Sigmoid colon (tissue), 7 donors: ENCODE data around the gene NBPF20. TPM values are rescaled to one million over a fixed set of nuclear protein-coding genes. Genes with fewer than 3 reads are reported as not detected.
"Not testable (repeated sequence)": the region's sequence is repeated elsewhere in the genome, so short reads cannot be mapped to it uniquely, and the experiment has no call there.

Source experiments
- DNase-seq: peaks from one replicate; pipeline ENCODE4 v3.0.0-alpha.2; 2019
- H3K27ac ChIP-seq, 4 donors: fragments of 200-600 bp; sonication (generic); one replicate each; pipeline ENCODE4 v1.5.1; 2016 to 2019; ENCODE audit warnings: mild to moderate bottlenecking in 1 of 4
- H3K27me3 ChIP-seq, 3 donors: fragments of 200-600 bp; sonication (generic); one replicate each; pipeline ENCODE4 v1.5.1; 2019; ENCODE audit warnings: mild to moderate bottlenecking in 1 of 3
- H3K36me3 ChIP-seq, 4 donors: fragments of 200-600 bp; sonication (generic); one replicate each; pipeline ENCODE4 v1.5.1; 2016 to 2019
- H3K4me1 ChIP-seq, 4 donors: fragments of 200-600 bp; sonication (generic); one replicate each; pipeline ENCODE4 v1.5.1; 2017 to 2019
- H3K4me3 ChIP-seq, 4 donors: fragments of 200-600 bp; sonication (generic); one replicate each; pipeline ENCODE4 v1.5.1; 2017 to 2019; ENCODE audit warnings: mild to moderate bottlenecking in 2 of 4, moderate library complexity in 1 of 4
- H3K9me3 ChIP-seq, 4 donors: fragments of 200-600 bp in 3 of 4; sonication (generic) in 3 of 4; one replicate each; pipeline versions ENCODE4 v1.5.1 to v1.6.1; 2013 to 2019
- EP300 ChIP-seq, 4 donors: sonication (generic); formaldehyde crosslinking; IDR thresholded peaks; one replicate each; pipeline ENCODE4 v1.6.1; 2017; ENCODE audit warnings: antibody characterized with exemption in 4 of 4
- POLR2A ChIP-seq, 2 donors: fragments of 450-650 bp; IDR thresholded peaks; one replicate each; pipeline ENCODE4 v1.6.1; 2016; ENCODE audit warnings: antibody characterized with exemption in 2 of 2, mild to moderate bottlenecking in 2 of 2, moderate library complexity in 2 of 2
- POLR2AphosphoS5 ChIP-seq, 4 donors: sonication (generic); formaldehyde crosslinking; IDR thresholded peaks; one replicate each; pipeline ENCODE4 v1.6.1; 2017; ENCODE audit warnings: antibody characterized with exemption in 4 of 4
- WGBS, 2 donors: extraction: QIAGEN DNeasy Blood & Tissue Kit; methylation state at CpG; one replicate each; pipeline ENCODE4 v1.1.7; 2013; 5-methylcytosine and 5-hydroxymethylcytosine counted together
- intact Hi-C: fragments of 100-400 bp; cut with DNase I; formaldehyde crosslinking; loops from one replicate; pipeline ENCODE4 v1.15.1; 2023
- polyA plus RNA-seq, 3 donors: library from polyadenylated mRNA; stranded (reverse); fragments of 200-250 nt; gene quantifications; one replicate each; pipeline ENCODE4 v1.2.3, GENCODE V29; 2013
- total RNA-seq, 4 donors: library from RNA; depleted of rRNA; stranded (reverse); fragments of >200 nt; gene quantifications; one replicate each; pipeline ENCODE4 v1.1.0, GENCODE V29; 2016
- donor health status: healthy with polysubstance abuse.
- donor health status: Bipolar disorder and iron deficiency.
- donor health status: healthy.

The NBPF20 gene, protein sequence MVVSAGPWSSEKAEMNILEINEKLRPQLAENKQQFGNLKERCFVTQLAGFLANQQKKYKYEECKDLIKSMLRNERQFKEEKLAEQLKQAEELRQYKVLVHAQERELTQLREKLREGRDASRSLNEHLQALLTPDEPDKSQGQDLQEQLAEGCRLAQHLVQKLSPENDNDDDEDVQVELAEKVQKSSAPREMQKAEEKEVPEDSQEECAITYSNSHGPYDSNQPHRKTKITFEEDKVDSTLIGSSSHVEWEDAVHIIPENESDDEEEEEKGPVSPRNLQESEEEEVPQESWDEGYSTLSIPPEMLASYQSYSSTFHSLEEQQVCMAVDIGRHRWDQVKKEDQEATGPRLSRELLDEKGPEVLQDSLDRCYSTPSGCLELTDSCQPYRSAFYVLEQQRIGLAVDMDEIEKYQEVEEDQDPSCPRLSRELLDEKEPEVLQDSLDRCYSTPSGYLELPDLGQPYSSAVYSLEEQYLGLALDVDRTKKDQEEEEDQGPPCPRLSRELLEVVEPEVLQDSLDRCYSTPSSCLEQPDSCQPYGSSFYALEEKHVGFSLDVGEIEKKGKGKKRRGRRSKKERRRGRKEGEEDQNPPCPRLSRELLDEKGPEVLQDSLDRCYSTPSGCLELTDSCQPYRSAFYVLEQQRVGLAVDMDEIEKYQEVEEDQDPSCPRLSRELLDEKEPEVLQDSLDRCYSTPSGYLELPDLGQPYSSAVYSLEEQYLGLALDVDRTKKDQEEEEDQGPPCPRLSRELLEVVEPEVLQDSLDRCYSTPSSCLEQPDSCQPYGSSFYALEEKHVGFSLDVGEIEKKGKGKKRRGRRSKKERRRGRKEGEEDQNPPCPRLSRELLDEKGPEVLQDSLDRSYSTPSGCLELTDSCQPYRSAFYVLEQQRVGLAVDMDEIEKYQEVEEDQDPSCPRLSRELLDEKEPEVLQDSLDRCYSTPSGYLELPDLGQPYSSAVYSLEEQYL (N-terminal part only)
- 1 to 10 TPM in 2 of 4 donors, under 1 TPM in 2; 0.36 to 2.2 (median 1.2) TPM for total RNA-seq
- 1 to 10 TPM in 1 of 3 donors, under 1 TPM in 2; under 0.01 to 1.4 (median 0.46) TPM for polyA plus RNA-seq

DNA sequence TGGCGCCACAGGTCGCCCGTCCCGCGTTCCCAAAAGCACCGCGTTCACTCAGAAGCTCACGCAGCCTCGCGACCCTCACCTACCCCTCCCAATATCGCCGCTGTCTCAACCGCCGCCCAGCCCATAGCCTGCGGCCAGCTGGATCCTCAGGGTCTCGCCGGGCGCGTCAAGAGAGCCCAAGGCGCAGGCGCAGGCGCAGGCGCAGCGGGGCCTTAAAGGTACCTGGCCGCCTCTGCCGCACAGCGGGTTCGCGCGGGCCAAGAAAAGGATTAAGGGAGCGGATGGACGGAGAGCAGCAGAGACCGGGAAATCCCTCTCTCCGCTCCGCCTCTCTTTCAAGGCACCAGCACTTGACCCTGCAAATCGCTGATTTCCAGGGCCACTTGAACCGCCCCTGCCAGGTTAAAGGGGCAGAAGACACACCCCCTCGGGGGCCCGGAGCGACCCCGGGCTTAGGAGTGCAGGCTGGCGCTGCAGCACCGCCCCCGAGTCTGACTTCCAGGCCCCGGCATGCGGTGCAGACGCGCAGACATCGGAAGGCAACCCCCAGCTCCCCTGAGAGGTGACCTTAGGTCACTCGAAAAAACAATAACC is at the start of gene NBPF20:
Gene NBPF20 (minus strand): TSS at position 168 of the 594 bp plus-strand sequence. CDS start 20,331 bp downstream, outside the sequence.
- DNase-seq, result peak; percentile 87
- H3K27me3 ChIP-seq, result peaks cover 0 to 41% (median 17%) of the 10 kb centered on the region in 3 donors
- WGBS, 2 donors, result 0 to 1% methylated on average over 50 of the region's 50 CpGs
- peak within 1 kb of the TSS; percentile 52 to 64 (median 64) for H3K4me3 ChIP-seq
- intact Hi-C loops, result no loop called here
- H3K9me3 ChIP-seq, result peaks cover 0 to 8% (median 4%) of the 10 kb centered on the region in 4 donors
- H3K36me3 ChIP-seq, result no peaks in the 10 kb centered on the region
- TF ChIP-seq EP300 (IDR thresholded peaks at IDR 0.05), result no peak
- TF ChIP-seq POLR2AphosphoS5 (IDR thresholded peaks at IDR 0.05), result peak; percentile 46 to 79 (median 54)
- H3K4me1 ChIP-seq, result peaks cover 0 to 10% (median 7%) of the 10 kb centered on the region in 4 donors
- H3K27ac ChIP-seq, result peak within 1 kb of the TSS; percentile 67 to 78 (median 70)

DNA sequence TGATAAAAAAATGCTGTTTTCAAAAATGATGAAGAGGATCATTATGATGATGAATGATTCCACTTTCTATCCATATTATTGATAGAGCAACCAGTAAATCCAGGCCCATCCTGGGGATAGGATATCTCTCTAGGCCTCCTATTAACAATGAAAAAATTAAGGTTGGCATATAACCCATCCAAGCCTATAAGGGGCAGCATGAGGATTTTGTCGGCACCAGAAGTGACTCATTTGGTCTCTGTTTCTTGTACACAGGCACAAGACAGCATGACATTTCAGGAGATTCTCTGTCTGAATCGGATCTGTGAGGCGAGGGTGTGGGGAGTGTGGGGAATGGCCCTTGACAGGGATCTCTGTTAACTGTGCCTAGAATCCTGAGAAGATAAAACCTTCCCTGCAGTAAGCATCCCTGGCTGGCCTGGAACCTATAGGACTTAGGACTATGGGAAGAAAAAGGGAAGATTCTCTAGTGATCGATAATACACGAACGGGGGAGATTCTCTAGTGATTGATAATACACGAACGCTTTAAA is 49.5 kb upstream of the NBPF20 start:
- WGBS, 2 donors, result 43 to 61% methylated on average over 7 to 8 of the region's 8 CpGs
- intact Hi-C loops, H3K9me3 ChIP-seq, H3K4me1 ChIP-seq, H3K27ac ChIP-seq, DNase-seq, H3K4me3 ChIP-seq, H3K36me3 ChIP-seq: not testable (repeated sequence)
- peaks cover 0 to 20% (median 0%) of the 10 kb centered on the region in 3 donors for H3K27me3 ChIP-seq

DNA sequence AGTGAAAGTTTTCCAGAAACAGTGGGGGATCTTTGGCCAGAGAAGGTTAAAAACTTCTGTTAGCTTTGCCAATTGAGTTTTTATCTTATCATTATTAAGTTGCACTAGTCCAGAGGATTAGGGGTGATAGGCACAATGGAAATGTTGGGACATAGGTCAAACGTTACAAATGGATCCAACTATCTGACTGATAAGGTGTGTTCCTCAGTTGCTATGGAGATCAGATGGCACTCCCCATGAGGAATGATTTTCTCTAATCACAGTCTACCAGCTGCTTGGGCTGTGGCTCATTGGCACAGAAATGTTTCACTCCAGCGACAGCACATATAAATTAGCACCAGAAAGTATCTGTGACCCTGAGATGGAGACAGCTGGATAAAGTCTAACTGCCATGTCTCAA is 47.3 kb upstream of the NBPF20 start:
- intact Hi-C loops, H3K9me3 ChIP-seq, H3K4me3 ChIP-seq, H3K27ac ChIP-seq, H3K4me1 ChIP-seq, H3K36me3 ChIP-seq, DNase-seq: not testable (repeated sequence)
- peaks cover 0 to 24% (median 0%) of the 10 kb centered on the region in 3 donors for H3K27me3 ChIP-seq
- WGBS, 2 donors, result 88 to 92% methylated on average over 1 of the region's 2 CpGs

DNA sequence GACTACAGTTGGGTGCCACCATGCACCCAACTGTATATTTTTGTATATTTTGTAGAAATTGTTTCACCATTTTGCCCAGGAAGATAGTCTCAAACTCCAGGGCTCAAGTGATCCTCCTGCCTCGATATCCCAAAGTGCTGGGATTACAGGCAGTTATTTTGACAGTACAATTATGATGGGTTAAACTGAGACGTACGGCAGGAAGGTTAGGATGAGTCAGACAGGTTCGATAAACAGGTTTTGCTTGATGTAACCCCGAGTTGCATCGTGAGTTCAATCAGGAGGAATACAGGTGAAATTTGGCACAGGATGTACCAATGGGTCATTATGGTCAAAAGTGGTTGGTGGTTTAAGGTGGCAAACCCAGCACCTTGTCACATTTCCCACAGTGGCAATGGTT is 46.0 kb upstream of the NBPF20 start:
- H3K4me3 ChIP-seq, H3K4me1 ChIP-seq, intact Hi-C loops, H3K9me3 ChIP-seq, H3K27ac ChIP-seq, H3K36me3 ChIP-seq, DNase-seq: not testable (repeated sequence)
- peaks cover 0 to 24% (median 0%) of the 10 kb centered on the region in 3 donors for H3K27me3 ChIP-seq
- 42 to 82% methylated on average over 6 of the region's 6 CpGs for WGBS, 2 donors

DNA sequence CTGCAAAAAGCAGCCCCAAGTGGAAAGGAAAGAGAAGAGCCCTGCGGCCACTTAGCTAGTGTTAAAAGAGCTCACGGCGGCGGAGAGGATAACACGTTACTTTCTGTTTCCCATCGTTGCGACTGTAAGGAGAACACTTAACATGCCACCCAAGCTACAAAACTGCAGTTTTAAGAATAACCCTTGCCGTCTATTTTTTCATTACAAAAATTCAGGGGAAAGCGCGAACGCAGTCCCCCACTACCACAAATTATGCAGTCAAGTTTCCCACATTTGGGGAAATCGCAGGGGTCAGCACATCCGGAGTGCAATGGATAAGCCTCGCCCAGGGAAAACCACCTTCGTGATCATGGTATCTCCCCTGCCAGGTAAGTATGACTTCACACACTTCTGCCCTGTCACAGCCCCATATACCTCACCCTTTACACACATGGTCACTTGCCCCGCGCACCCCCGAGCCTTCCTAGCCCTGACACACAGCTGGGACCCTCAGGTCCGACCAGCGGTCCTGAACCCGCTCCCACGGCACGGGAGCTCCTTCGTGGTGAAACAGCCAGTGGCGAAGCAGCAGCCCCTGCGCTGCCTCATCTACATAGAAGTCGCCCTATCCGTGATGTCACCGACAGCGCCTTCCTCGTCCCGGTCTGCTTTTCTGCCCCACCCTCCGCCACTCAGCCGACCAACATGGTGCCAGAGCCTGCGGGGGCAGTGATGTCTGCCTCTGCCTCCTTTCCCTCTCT is 40.2 kb upstream of the NBPF20 start:
- H3K9me3 ChIP-seq, H3K4me1 ChIP-seq, H3K27ac ChIP-seq, H3K36me3 ChIP-seq, intact Hi-C loops: not testable (repeated sequence)
- Histone ChIP-seq H3K4me3 (peak overlapping the region; percentile 20 to 43 (median 40)), H3K27me3 (peaks cover 0 to 37% (median 13%) of the 10 kb centered on the region in 3 donors)
- DNase-seq, result peak; percentile 68
- WGBS, 2 donors, result 0 to 1% methylated on average over 18 to 19 of the region's 35 CpGs
- TF ChIP-seq POLR2AphosphoS5 (IDR thresholded peaks at IDR 0.05) (peak; percentile 24 to 71 (median 32)), POLR2A (IDR thresholded peaks at IDR 0.05) (peak in 1 of 2 donors; percentile 41)

DNA sequence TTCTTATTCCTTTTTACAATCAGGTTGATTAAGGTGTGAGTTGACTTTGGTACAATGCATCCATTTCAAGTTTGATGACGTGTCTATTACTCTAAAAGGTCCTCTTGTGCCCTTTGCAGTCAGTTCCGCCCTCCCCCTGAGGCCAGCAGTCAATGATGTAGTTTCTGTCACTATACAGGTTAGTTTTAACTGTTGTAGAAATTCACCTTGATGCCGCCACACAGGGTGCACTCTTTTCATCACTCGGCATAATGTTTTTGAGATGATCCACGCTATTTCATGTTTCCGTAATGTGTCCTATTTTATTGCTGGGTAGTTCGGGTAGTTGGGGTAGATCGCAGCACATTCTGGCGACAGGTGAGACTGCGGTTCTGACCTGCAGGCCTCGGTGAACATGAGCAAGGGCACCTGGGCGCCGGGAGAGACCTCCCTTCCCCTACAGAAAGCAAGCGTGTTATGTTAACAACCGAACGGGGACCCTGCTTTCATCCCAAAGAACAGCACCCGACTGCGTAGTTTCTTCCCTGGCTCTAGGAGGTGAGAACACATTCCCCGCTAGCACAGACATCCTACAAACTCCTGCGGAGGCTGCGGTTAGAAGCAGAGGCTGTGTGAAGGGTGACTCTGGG is 39.4 kb upstream of the NBPF20 start:
- H3K9me3 ChIP-seq, intact Hi-C loops, H3K4me1 ChIP-seq, DNase-seq, H3K36me3 ChIP-seq, H3K27ac ChIP-seq: not testable (repeated sequence)
- 3 to 19% methylated on average over 5 of the region's 21 CpGs for WGBS, 2 donors
- Histone ChIP-seq H3K4me3 (peak overlapping the region; percentile 20 to 43 (median 40)), H3K27me3 (peaks cover 0 to 42% (median 13%) of the 10 kb centered on the region in 3 donors)

DNA sequence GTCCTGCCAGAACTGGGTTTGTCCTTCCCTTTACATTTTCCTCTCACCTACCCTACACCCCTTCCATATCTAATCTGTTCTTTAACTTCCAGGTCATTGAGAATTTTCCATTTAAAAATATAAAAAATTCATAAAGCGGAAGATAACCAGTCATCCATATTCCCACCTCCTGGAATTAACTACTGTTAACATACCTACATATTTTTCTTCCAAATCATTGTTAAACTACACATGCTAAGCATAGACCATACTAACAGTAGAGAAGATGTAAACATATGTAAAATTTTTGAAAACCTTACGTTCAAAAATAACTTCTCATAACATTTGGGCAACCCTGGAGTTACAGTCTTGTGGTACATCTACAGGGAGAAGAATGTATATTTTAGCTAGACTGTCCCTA is 38.6 kb upstream of the NBPF20 start:
- H3K4me1 ChIP-seq, H3K36me3 ChIP-seq, intact Hi-C loops, H3K9me3 ChIP-seq, H3K27ac ChIP-seq, H3K4me3 ChIP-seq, DNase-seq: not testable (repeated sequence)
- peaks cover 0 to 41% (median 13%) of the 10 kb centered on the region in 3 donors for H3K27me3 ChIP-seq
- 79 to 90% methylated on average over 2 of the region's 2 CpGs for WGBS, 2 donors

DNA sequence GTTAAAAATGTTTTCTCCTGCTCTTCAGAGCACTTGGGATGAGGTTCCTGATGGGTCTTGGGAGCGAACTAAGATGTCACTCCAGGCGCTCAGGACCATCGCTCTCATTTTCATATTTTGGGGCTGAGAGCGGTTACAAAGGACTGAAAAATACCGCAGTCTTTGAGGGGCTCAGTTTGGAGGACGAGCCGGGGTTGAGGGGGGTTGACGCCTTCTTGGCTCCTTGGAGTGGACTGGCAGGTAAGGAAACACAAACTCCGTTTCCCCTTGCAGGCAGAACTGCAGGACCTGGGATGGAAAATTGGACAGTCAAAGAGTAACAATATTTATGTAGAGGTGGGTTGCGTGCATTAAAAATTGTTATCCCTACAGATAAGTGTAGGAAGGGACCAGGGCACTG is 35.3 kb upstream of the NBPF20 start:
- WGBS, 2 donors, result 52 to 83% methylated on average over 9 to 10 of the region's 10 CpGs
- H3K9me3 ChIP-seq, H3K36me3 ChIP-seq, H3K27ac ChIP-seq, intact Hi-C loops, H3K4me1 ChIP-seq, H3K4me3 ChIP-seq: not testable (repeated sequence)
- peaks cover 0 to 38% (median 13%) of the 10 kb centered on the region in 3 donors for H3K27me3 ChIP-seq
- DNase-seq, result peak; percentile 50

DNA sequence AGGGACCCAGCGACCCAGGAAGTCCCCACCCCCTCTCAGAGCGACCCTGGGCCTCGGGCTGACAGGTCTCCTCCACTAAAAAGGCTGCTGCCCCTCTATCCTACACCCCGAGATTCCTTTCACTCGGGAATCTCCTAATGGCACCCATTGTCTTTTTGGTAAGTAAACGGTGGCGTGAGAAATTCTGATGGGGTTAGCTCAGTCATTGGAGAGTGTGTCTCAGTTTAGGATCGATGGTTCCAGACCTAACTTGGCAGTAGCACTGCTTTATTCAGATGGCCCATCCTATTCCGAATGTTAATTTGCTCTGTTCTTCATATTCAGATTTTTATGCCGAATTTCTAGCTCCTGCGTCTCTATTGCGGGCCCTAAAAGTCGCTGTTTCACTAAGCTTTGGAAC is 34.6 kb upstream of the NBPF20 start:
- WGBS, 2 donors, result 9 to 16% methylated on average over 12 of the region's 13 CpGs

DNA sequence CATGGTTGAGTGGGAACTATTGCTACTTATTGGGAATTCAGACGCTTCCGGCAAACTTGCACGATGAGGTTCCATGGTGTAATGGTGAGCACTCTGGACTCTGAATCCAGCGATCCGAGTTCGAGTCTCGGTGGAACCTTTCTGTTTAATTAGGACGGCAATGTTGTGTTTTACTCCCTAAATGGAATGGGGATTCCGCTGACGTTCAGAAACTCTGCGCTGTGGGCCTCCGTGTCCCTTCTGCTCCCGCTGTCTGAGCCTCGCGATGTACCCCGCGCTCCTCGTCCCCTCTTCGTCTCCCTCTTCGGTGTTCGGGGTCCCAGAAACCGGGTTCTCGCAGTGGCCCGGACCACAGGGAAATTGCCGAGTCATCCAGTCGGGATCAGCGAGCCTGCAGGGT is 34.2 kb upstream of the NBPF20 start:
- H3K36me3 ChIP-seq, DNase-seq, intact Hi-C loops, H3K9me3 ChIP-seq, H3K27ac ChIP-seq, H3K4me3 ChIP-seq, H3K4me1 ChIP-seq: not testable (repeated sequence)
- peaks cover 0 to 35% (median 13%) of the 10 kb centered on the region in 3 donors for H3K27me3 ChIP-seq
- WGBS, 2 donors, result no CpG with 5 or more reads among the region's 27 CpGs

More for the DNA sequence above, 34.6 kb upstream of the NBPF20 start:
- H3K36me3 ChIP-seq, H3K4me1 ChIP-seq, DNase-seq, H3K27ac ChIP-seq, intact Hi-C loops, H3K9me3 ChIP-seq, H3K4me3 ChIP-seq: not testable (repeated sequence)
- H3K27me3 ChIP-seq, result peaks cover 0 to 33% (median 13%) of the 10 kb centered on the region in 3 donors
